ENCODE results near the gene P2RY6. TPM values are rescaled to one million over a fixed set of nuclear protein-coding genes. Genes with fewer than 3 reads are reported as not detected.

The P2RY6 gene
- total RNA-seq, 2 donors from 2014 or later: not detected

DNA sequence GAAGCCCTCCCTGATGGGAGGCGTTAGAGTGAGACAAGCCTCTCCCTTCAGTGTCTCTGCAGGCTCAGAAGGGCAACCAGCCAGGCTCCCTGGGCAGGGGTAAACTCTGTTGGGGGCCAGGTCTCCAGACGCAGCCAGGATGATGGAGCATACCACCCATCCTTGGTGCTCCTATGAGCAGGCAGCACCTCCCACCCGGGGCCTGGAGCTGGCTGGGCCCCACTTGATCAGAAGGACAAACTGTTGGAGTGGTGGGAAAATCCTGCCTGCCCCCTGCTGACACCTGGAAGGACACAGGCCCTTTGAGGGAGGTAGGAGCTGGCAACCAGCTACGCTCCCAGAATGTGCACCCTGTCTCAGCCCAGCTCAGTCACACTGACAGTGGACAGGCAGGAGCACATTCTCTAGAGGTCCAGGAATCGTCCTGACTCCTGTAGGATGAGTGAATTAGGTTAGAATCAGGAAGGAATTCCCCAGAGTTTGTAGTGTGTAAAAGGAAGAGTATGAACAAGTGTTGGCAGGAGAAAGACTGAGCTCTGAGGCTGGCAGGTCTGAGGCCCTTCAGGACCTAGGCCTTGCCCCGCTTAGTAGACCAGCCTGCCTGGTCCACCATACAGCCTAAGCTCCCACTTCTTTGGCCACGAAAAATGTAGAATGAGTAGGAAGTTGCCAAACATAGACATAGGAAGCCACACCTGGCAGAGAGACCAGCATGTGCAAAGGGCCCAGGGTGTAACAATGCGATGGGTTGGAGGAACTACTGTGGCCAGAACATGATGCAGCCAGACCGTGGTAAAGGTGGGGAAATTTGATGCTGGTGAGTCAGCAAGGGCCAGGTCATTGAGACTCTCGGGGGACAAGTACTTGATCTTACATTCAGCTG lies 55.0 kb downstream of the P2RY6 start:
- H3K36me3 Mint-ChIP-seq: no peaks in the 10 kb centered on the region
- peak overlapping the region; percentile 3 to 61 for H3K27ac Mint-ChIP-seq
- H3K9me3 Mint-ChIP-seq: no peaks in the 10 kb centered on the region
- peak; percentile 34 to 67 for ATAC-seq
- no peak for DNase-seq (ENCODE audit: low spot score in 2 of 2)

GRCh38 chr11:73327812-73328364 lies 55.8 kb downstream of the P2RY6 start:
- no peaks in the 10 kb centered on the region for H3K9me3 Mint-ChIP-seq
- no peak overlapping the region for H3K27ac Mint-ChIP-seq
- ATAC-seq (no peak), DNase-seq (ENCODE audit: low spot score in 2 of 2) (no peak)
- no peaks in the 10 kb centered on the region for H3K36me3 Mint-ChIP-seq

- Mint-ChIP-seq H3K36me3 (no peaks in the 10 kb centered on the region), H3K9me3 (no peaks in the 10 kb centered on the region), H3K27ac (peak overlapping the region in 1 of 2 donors; percentile 5)
- no peak for ATAC-seq
- no peak for DNase-seq (ENCODE audit: low spot score in 2 of 2)
Measured at GRCh38 chr11:73330569-73331093, 58.5 kb downstream of the P2RY6 start.

DNA sequence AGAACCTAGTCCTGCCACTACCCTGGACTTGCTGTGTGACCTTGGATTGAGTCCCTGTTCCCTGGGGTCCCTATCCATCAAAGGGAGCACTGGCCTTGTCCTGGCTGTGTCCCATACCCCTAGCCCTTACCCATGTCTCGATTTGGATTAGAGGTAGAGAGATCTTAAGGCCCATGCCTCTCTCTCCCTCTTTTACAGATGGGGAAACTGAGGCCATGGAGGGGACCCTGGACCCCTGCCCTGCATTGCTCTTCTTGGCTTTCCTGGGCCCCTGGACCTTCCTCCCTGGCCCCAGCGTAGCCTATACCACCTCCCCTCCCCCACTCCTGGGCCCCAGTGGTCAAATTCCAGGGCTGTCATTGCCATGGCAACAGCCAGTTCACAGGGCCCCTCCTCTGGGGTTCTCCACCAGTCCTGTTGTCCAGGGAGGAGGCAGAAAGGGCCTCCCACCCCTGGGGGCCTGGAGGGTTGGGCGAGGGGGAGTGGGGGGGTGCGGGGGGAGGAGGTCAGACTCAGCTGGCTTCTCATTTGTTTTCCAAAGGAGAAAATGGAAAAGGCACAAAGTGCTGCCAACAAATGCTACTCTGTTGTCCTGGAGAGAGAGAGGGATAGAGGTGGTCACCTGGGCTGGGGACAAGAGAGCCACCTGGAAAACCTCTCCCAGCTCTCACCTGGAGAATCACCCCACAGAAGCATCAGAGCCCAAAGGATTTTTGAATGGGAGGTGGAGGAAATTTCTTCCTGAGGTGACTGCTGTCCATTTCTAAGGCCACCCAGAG lies 59.2 kb downstream of the P2RY6 start:
- Mint-ChIP-seq H3K36me3 (no peaks in the 10 kb centered on the region), H3K27ac (no peak overlapping the region), H3K9me3 (no peaks in the 10 kb centered on the region)
- DNase-seq (ENCODE audit: low spot score in 2 of 2): no peak
- ATAC-seq: no peak

DNA sequence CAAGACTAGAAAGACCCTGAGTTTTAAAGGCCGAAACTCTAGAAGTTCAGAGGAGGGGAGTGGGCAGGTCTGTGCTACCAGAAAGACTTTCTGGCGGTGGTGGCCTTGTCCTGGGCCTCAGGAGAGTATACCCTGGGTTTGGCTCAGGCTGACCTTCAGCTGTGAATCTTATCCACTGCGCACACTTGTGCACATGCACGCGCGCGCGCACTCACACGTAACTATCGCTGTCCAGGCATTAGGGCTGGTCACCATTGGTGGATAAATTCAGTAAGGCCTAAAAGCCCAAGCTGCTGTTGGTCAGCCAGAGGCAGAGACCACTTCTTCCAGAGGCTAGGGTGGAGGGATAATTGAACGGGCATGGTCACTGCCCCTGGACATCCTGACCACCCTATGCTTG lies 61.0 kb downstream of the P2RY6 start:
- no peaks in the 10 kb centered on the region for H3K9me3 Mint-ChIP-seq
- no peak for ATAC-seq

GRCh38 chr11:73333640-73334383 lies 61.7 kb downstream of the P2RY6 start:
- ATAC-seq (no peak), DNase-seq (ENCODE audit: low spot score in 2 of 2) (no peak)
- H3K27ac Mint-ChIP-seq: no peak overlapping the region

More for the DNA sequence above, 61.0 kb downstream of the P2RY6 start:
- DNase-seq (ENCODE audit: low spot score in 2 of 2): no peak
- Mint-ChIP-seq H3K27ac (no peak overlapping the region), H3K36me3 (no peaks in the 10 kb centered on the region)

DNA sequence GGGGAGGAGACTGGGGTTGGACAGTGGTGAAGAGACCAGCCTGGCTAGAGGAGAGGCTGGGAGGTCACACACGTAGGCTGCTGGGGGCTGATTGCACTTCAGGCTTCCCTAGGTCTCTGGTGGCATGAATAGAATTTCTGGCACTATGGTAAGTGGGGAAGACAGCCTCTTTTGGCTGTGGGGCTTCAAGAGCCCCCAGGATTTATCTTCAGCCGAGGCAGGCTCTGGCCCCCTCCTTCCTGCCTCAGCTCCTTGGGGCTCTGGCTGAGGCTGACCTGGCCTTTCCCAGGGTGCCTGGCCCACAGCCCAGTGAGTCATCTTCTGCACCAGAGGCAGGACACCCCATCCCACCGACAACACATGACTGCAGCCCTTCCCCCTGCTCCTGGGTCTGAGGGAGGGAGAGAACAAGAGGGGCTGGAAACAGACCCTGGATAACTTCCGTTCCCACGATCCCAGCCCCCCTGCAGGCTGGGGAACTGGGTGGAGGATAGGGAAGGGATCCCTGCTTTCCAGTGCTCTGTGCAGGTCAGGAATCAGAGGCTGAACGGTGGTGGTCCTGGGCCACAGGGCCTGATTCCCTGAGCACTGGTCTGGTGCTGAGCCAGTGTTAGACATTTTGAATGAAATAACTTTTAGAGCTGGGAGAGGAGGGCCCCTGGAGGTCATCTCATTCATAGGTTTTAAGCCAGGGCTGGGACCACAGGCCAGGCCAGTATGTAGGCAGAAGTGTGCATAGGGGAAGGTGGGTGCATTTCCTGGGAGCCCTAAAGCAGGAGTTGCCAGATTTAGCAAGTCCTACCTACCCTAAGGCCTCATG lies 62.5 kb downstream of the P2RY6 start:
- Mint-ChIP-seq H3K27ac (no peak overlapping the region), H3K9me3 (no peaks in the 10 kb centered on the region), H3K36me3 (no peaks in the 10 kb centered on the region)
- ATAC-seq (no peak), DNase-seq (ENCODE audit: low spot score in 2 of 2) (no peak)

More at GRCh38 chr11:73333640-73334383, 61.7 kb downstream of the P2RY6 start:
- no peaks in the 10 kb centered on the region for H3K9me3 Mint-ChIP-seq
- H3K36me3 Mint-ChIP-seq: no peaks in the 10 kb centered on the region

DNA sequence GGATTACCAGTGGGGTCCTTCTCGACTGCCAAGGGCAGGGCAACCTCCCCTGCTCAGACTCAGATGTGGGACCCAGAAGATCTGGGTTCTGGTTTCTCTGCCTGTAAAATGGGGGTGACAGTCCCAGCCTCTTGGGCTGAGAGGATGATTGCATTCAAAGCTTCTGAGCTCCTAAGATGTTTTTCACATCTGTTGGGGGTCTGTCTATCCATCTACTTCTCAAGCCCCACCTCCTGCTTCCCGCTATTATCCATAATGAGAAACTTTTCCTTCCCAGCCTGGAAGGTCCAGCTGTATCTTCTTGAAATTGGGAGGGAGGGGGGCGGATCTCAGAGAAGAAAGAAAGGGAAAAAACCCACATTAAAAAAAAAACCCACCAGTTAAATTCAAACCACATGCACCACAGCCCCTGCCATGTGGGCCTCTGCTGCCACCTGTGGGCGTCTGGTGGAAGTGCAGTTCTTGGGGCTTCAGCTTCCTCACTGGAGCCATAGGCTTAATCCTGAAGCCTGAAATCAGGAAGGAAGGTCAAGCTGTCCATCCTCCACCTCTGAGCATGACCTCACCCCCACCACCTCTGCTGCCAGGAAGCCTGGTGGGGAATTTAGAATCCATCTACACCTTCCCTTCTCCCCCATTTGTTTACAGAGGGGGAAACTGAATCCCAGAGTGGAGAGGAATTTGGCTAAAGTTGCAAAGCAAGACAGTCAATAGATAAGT lies 63.2 kb downstream of the P2RY6 start:
- no peaks in the 10 kb centered on the region for H3K9me3 Mint-ChIP-seq
- no peak overlapping the region for H3K27ac Mint-ChIP-seq
- ATAC-seq: peak; percentile 67 to 78
- peak; percentile 70 to 87 for DNase-seq (ENCODE audit: low spot score in 2 of 2)
- no peaks in the 10 kb centered on the region for H3K36me3 Mint-ChIP-seq

GRCh38 chr11:73337846-73338245 lies 65.7 kb downstream of the P2RY6 start:
- Mint-ChIP-seq H3K36me3 (no peaks in the 10 kb centered on the region), H3K9me3 (no peaks in the 10 kb centered on the region), H3K27ac (no peak overlapping the region)
- ATAC-seq: no peak
- DNase-seq (ENCODE audit: low spot score in 2 of 2): no peak

- Mint-ChIP-seq H3K36me3 (no peaks in the 10 kb centered on the region), H3K9me3 (no peaks in the 10 kb centered on the region), H3K27ac (no peak overlapping the region)
- ATAC-seq (no peak), DNase-seq (ENCODE audit: low spot score in 2 of 2) (no peak)
Measured at GRCh38 chr11:73338279-73338678, 66.1 kb downstream of the P2RY6 start.

DNA sequence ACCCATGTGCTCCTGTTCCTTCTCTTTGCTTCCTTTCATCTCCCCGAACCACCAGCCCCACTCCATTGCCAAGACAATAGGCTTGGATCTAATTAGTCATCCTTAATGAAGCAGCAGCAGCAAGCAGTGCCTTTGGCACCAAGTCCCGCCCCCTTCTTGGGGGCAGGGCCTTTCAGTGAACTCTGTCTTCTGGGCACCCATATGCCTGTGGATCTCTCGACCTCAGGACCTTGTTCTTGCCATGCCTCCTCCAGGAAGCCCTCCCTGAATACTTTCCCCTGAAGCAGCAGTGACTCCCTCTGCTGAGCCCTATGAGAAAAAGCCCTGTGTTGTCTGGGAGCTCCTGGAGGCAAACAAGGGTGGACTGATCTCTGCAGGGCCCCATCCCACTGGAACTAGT lies 68.0 kb downstream of the P2RY6 start:
- Mint-ChIP-seq H3K36me3 (no peaks in the 10 kb centered on the region), H3K9me3 (no peaks in the 10 kb centered on the region), H3K27ac (no peak overlapping the region)
- DNase-seq (ENCODE audit: low spot score in 2 of 2): no peak
- no peak for ATAC-seq

GRCh38 chr11:73342633-73343032 lies 70.5 kb downstream of the P2RY6 start:
- no peak overlapping the region for H3K27ac Mint-ChIP-seq

DNA sequence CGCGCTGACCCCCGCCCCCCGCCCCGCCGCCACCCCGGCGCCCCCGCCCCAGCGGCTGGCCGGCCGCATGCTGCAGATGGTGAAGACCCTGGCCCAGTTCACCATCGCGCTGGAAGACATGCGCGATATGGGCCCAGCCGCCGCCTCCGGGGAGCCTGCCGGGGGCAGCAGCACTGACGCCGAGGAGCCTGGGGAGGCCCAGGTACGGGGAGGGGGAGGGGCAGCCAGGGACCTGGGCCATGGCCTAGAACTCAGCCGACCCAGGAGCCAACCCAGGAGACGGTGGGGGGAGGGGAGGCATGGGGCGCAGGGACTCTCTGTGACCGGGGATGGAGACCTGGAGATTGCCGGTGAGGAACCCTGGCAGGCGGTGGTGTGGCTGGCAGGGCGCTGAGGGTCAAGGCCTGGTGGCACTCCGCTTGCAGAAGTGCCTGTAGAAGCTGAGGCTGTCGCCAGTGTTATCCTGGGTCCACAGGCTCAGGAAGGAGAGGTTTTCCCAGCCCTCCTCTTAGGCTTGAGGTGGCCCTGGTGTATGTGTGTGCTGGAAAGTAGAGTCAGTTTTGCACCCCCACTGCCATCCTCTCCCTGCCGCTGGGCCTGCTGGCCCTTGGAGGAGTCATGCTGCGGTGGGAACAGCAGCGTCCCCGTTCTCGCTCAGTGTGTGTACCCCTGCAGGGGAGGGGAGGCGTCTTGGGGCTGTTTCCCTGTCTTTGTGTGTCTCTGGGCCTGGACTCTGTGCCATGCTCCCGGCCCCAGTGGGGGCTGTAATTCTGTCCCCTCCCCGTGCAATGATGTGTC lies 71.1 kb downstream of the P2RY6 start:
- Mint-ChIP-seq H3K36me3 (no peaks in the 10 kb centered on the region), H3K9me3 (no peaks in the 10 kb centered on the region), H3K27ac (no peak overlapping the region)
- no peak for DNase-seq (ENCODE audit: low spot score in 2 of 2)
- ATAC-seq: no peak

More at GRCh38 chr11:73342633-73343032, 70.5 kb downstream of the P2RY6 start:
- DNase-seq (ENCODE audit: low spot score in 2 of 2) (no peak), ATAC-seq (no peak)
- no peaks in the 10 kb centered on the region for H3K36me3 Mint-ChIP-seq
- H3K9me3 Mint-ChIP-seq: no peaks in the 10 kb centered on the region

DNA sequence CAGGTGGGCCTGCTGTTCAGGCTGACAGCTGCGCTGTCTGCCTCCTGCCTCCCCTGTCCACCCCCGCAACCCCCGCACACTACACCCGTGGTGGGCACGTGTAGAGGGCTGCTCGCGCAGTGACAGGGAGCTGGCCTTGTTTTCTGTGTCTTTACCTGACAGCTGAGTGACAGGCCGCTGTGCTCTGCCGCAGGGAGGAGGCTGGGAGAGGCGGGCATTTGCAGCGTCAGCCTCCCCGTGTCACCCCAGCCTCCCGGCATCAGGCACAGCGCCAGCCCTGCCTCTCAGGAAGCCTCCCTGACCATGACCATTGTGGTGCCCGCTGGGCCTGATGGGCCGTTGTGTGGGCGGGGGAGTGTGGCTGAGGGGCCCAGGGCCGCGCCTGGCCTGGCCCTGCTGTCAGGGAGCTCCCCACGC lies 72.1 kb downstream of the P2RY6 start:
- Mint-ChIP-seq H3K9me3 (no peaks in the 10 kb centered on the region), H3K27ac (no peak overlapping the region), H3K36me3 (no peaks in the 10 kb centered on the region)
- DNase-seq (ENCODE audit: low spot score in 2 of 2) (no peak), ATAC-seq (no peak)

All from activated naive CD4-positive, alpha-beta T cell treated with anti-CD3 and anti-CD28 coated beads, Interleukin-2, amount 50 U/mL, for 72 hours (primary cell).